HUES48 (cell line): ENCODE data around the gene PTPN9.
A peak's percentile ranks its signal among the peaks of the same experiment; 100 is the strongest.

Source experiments
- H3K27ac ChIP-seq: one replicate; pipeline ENCODE4 v1.7.0; 2013; ENCODE audit warnings: low read depth, low read length, inconsistent platforms
- H3K27me3 ChIP-seq: 2 replicates; pipeline ENCODE4 v1.6.1; 2013; ENCODE audit warnings: mild to moderate bottlenecking, low read length; ENCODE audit not compliant: control insufficient read depth, insufficient read depth
- H3K36me3 ChIP-seq: 2 replicates; pipeline ENCODE4 v1.6.1; 2013; ENCODE audit warnings: low read length; ENCODE audit not compliant: control insufficient read depth, insufficient read depth
- H3K4me1 ChIP-seq: 2 replicates; pipeline ENCODE4 v1.6.1; 2013; ENCODE audit warnings: mild to moderate bottlenecking, low read length; ENCODE audit not compliant: control insufficient read depth, insufficient read depth
- H3K4me3 ChIP-seq: 2 replicates; pipeline ENCODE4 v1.5.1; 2013; ENCODE audit warnings: mild to moderate bottlenecking, low read depth, low read length
- H3K9ac ChIP-seq: 2 replicates; pipeline ENCODE4 v1.6.1; 2013; ENCODE audit warnings: mild to moderate bottlenecking, low read depth, low read length, moderate library complexity
- H3K9me3 ChIP-seq: 2 replicates; pipeline ENCODE4 v1.6.1; 2013; ENCODE audit warnings: low read length; ENCODE audit not compliant: control insufficient read depth, insufficient read depth

The PTPN9 gene

GRCh38 chr15:75578948-75579920, at the start of gene PTPN9:
Gene PTPN9, minus strand, starts transcription at chr15:75579315. Its CDS starts 539 bp downstream, at chr15:75578776.
- Histone ChIP-seq H3K36me3 (0 out of 2 replicates have a peak, but pooled peaks cover 2% of the 10 kb centered on the region), H3K9me3 (no peaks in the 10 kb centered on the region), H3K4me1 (peaks cover 9% of the 10 kb centered on the region; the same call in 1 of the 2 replicates), H3K4me3 (peak within 1 kb of the TSS; percentile 82), H3K9ac (peak within 1 kb of the TSS; percentile 86), H3K27ac (peak within 1 kb of the TSS; percentile 96), H3K27me3 (no peaks in the 10 kb centered on the region)

GRCh38 chr15:75625542-75626347, 46.6 kb upstream of the PTPN9 start, which contains the start of gene SNUPN:
Gene SNUPN, minus strand, starts transcription at chr15:75625725. Its CDS starts 4,674 bp downstream, at chr15:75621051.
- H3K4me3 ChIP-seq: peak within 1 kb of the TSS; percentile 92
- no peaks in the 10 kb centered on the region for H3K4me1 ChIP-seq

GRCh38 chr15:75622505-75622904, 43.4 kb upstream of the PTPN9 start:
- H3K9ac ChIP-seq: no peak overlapping the region
- H3K27me3 ChIP-seq: no peaks in the 10 kb centered on the region
- H3K27ac ChIP-seq: no peak overlapping the region

More at GRCh38 chr15:75625542-75626347, 46.6 kb upstream of the PTPN9 start, which contains the start of gene SNUPN:
- Histone ChIP-seq H3K36me3 (peaks cover 4% of the 10 kb centered on the region; the same call in 1 of the 2 replicates), H3K9ac (peak within 1 kb of the TSS; percentile 93), H3K27me3 (no peaks in the 10 kb centered on the region), H3K9me3 (no peaks in the 10 kb centered on the region), H3K27ac (peak within 1 kb of the TSS; percentile 100)

GRCh38 chr15:75620841-75621391, 41.8 kb upstream of the PTPN9 start:
- Histone ChIP-seq H3K9me3 (no peaks in the 10 kb centered on the region), H3K4me1 (no peaks in the 10 kb centered on the region), H3K9ac (no peak overlapping the region), H3K4me3 (no peak overlapping the region), H3K36me3 (peaks cover 49% of the 10 kb centered on the region), H3K27me3 (no peaks in the 10 kb centered on the region), H3K27ac (no peak overlapping the region)

More at GRCh38 chr15:75622505-75622904, 43.4 kb upstream of the PTPN9 start:
- Histone ChIP-seq H3K36me3 (peaks cover 33% of the 10 kb centered on the region), H3K4me3 (no peak overlapping the region), H3K4me1 (no peaks in the 10 kb centered on the region), H3K9me3 (no peaks in the 10 kb centered on the region)

DNA sequence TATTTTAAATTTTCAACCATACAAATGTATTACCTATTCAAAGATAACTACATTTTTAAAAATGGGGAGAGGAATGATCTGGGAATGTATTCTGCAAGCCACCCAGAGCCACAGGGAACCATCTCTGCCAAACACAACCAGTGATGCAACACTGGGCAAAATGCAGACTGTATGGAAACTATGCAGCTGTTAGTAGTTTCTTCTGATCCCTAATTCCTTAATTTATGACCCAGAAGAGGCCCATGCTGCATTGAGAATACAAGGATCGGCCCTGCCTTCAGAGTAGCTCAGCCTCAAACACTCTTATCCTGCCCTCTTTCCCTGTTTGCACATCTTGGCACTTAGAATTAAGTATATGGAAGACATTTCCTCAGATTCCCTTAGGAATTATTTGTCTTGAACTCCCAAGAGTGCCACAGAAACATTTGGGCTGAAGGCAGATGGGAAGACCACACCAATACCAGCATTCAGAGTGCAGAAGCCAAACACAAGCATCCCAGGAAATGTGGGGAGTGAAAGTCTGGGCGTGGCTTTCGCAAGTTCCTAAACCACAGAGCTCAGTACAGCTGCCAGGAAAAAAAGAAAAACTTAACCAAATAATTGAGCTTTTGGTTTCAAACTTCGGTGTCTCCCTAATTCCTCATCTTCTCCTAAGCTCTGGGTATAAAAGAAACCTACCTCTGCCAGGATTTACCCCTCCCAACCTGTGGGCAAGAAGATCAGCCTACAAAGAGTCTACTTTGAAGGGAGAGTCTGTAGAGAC, 41.1 kb upstream of the PTPN9 start:
- Histone ChIP-seq H3K9me3 (no peaks in the 10 kb centered on the region), H3K27ac (no peak overlapping the region), H3K4me3 (no peak overlapping the region), H3K4me1 (no peaks in the 10 kb centered on the region), H3K9ac (no peak overlapping the region), H3K27me3 (no peaks in the 10 kb centered on the region), H3K36me3 (peaks cover 54% of the 10 kb centered on the region)

DNA sequence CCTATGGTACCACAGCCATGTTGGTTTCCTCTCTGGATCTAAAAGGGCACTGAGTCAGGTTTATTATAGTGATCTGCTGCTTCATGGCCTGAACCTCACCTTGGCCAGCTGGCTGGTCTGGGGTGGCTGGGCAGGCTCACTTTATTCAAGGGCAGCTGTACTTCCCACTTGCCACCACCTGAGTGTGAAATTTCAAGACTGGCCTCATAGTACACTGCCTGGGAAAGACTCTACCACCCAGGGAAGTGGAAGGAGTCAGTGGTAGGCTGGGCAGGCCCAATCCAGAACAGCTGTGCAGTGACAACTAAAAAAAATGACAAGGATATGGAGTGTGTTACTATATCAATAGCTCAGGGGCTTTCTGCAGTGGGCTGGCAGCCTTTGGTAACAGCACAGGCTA, 37.7 kb upstream of the PTPN9 start:
- peaks cover 78% of the 10 kb centered on the region for H3K36me3 ChIP-seq

DNA sequence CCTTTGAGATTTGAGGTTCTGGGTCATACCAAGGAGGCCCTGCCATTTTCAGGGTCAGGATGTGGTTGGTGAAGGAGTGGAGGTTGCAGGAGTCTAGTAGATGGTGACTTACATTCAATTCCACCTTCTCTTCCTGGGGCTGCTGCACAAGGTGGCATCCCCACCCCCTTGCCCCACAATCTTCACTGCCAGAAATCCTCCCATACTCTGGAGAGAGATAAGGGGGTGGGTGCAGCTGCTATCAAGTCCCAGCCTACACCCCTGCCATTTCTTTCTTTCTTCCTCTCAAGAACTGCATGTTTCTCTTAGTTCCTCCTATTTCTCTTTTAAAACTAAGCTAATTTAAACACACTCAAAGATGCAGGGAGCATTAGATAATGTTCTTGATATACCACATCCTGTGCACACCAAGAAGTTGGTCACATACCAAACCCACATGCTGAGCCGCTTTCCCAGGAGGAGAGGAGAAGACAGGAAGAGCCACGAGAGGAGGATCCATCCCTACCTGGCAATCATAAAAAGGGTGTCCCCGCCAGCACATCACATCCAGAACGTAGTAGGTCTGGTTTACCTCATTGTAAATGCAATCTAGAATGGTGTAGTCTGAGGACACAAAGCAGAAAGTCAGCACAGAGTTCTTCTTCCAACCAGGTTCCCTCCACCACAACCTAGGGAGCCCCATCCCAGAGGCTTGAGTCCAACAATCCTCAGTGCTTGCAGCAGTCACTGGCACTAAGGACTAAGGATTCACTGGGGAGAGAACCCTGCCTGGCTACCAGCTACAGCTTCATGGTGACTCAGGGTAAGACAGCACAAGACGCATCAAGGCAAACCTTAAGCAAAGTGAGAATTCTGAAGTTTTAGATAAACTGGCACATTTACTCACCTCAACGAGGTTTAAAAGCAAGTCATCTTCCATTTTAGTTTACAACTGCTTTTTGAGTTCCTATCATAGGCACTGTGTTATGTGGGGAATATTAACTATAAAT, 27.9 kb upstream of the PTPN9 start:
- no peaks in the 10 kb centered on the region for H3K4me1 ChIP-seq
- peaks cover 58% of the 10 kb centered on the region for H3K36me3 ChIP-seq
- no peak overlapping the region for H3K27ac ChIP-seq
- no peak overlapping the region for H3K9ac ChIP-seq
- H3K4me3 ChIP-seq: no peak overlapping the region
- no peaks in the 10 kb centered on the region for H3K27me3 ChIP-seq
- no peaks in the 10 kb centered on the region for H3K9me3 ChIP-seq

More for the DNA sequence above, 37.7 kb upstream of the PTPN9 start:
- no peaks in the 10 kb centered on the region for H3K27me3 ChIP-seq
- H3K9ac ChIP-seq: no peak overlapping the region
- H3K27ac ChIP-seq: no peak overlapping the region
- H3K4me3 ChIP-seq: no peak overlapping the region
- no peaks in the 10 kb centered on the region for H3K9me3 ChIP-seq
- H3K4me1 ChIP-seq: no peaks in the 10 kb centered on the region

DNA sequence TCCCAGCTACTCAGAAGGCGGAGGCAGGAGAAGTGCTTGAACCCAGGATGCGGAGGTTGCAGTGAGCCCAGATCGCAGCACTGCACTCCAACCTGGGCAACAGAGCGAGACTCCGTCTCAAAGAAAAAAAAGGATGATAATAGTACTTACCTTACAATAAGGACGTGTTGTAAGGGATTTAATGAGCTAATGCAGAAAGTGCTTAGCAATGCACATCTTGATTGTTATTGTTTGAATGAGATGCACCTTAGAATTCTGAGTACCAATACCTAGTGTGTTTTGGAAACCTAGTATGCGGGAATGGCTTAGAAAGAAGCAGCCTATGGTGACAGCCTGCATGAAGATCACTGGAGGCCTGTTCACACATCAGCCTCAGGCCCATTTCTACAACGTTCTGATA, 26.9 kb upstream of the PTPN9 start:
- Histone ChIP-seq H3K27me3 (no peaks in the 10 kb centered on the region), H3K4me3 (no peak overlapping the region), H3K9me3 (no peaks in the 10 kb centered on the region), H3K4me1 (no peaks in the 10 kb centered on the region), H3K9ac (no peak overlapping the region), H3K27ac (no peak overlapping the region), H3K36me3 (peaks cover 60% of the 10 kb centered on the region)

DNA sequence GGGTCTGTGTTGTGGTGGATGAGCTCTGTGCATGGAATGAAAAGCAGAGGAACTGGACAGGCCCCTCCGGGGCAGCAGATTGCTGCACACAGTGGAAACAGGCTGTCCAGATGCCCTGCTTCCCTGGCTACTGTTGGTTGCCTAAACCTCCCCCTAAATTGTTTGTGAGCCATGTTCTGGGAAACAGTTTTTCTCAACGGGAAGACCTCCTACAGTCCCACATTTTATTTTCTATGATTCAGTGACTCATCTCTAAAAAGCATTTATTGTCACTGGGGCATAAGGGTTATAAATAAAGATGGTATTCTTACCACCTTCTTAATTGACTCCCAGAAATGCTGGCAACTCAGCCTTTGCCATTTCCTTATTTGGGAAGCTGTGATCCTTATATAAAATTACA, 20.3 kb upstream of the PTPN9 start:
- no peak overlapping the region for H3K4me3 ChIP-seq
- H3K4me1 ChIP-seq: no peaks in the 10 kb centered on the region
- H3K9me3 ChIP-seq: no peaks in the 10 kb centered on the region
- peaks cover 68% of the 10 kb centered on the region for H3K36me3 ChIP-seq
- no peak overlapping the region for H3K27ac ChIP-seq
- no peak overlapping the region for H3K9ac ChIP-seq
- H3K27me3 ChIP-seq: no peaks in the 10 kb centered on the region
